GM19238 (cell line): ENCODE data around the gene CUL5.
A peak's percentile ranks its signal among the peaks of the same experiment; 100 is the strongest.
"Not testable (repeated sequence)": the region's sequence is repeated elsewhere in the genome, so short reads cannot be mapped to it uniquely, and the experiment has no call there.

Experiments used
- DNase-seq: peaks from one replicate; pipeline ENCODE4 v3.0.0; 2011; ENCODE audit warnings: low spot score; ENCODE audit not compliant: insufficient read length

The CUL5 gene

DNA sequence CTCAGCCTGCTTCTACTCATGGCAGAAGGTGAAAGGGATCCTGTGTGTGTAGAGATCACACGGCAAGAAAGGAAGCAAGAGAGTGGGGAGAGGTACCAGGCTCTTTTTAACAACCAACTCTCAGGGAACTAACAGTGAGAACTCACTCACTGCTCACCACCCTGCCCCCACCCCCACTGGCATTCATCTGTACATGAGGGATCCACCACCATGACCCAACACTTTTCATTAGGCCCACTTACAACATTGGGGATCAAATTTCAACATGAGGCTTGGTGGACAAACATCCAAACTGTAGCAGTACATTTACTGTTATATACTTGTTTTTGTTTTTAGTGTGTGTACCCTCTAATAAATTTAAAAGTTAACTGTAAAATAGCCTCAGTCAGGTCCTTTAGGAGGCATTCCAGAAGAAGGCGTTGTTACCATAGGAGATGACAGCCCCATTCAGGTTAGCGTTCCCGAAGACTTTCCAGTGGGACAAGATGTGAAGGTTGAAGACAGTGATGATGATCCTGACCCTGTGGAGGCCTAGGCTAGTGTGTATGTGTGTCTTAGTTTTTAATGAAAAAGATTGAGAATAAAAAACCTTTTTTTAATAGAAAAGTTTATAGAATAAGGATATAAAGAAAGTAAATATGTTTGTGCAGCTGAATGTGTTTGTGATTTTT lies 11.3 kb downstream of the CUL5 start:
- DNase-seq: no peak

DNA sequence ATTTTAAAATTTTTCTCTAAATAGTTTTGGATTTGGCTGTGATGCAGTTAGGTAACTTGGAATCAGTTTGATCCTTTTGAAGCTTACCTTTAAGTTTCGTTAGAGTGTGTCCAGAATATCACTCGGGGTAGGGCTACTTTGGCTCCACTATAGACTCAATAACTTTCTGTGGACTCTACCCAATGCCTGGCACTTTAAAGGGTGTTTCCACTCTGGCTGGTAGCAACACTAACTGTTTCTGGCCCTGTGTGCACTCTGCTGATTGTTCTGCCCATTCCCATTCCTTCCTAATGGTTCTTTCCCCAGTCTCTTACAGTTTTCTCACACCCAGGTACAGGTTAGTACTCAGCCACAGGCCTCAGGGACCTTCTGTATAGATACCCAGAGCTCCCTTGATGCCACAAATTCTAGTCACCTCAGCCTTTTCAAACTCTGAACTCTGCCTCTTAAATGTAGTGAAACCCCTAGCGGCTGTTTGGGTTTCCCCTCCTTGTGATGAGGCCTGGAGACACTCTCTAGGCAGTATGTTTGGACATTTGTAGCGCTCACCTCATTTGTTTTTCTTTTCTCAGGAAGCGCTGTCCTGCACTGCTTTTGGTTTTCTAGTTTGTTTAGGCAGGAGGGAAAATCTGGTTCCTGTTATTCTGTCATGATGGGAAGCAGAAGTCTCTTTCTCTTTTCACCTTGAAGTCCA lies 16.8 kb downstream of the CUL5 start:
- DNase-seq: peak; percentile 15

DNA sequence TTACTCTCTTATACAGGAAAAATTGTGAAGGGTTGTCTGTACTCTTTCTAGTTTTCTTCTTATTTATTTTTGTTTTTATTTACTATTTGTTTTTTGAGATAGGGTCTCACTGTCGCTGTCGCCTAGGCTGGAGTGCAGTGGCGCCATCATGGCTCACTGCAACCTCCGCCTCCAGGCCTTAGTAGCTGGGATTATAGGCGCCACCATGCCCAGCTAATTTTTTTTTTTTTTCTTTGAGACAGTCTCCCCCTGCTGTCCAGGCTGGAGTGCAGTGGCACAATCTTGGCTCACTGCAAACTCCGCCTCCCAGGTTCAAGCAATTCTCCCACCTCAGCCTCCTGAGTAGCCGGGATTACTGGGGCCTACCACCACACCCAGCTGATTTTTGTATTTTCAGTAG lies 18.4 kb downstream of the CUL5 start:
- no peak for DNase-seq

DNA sequence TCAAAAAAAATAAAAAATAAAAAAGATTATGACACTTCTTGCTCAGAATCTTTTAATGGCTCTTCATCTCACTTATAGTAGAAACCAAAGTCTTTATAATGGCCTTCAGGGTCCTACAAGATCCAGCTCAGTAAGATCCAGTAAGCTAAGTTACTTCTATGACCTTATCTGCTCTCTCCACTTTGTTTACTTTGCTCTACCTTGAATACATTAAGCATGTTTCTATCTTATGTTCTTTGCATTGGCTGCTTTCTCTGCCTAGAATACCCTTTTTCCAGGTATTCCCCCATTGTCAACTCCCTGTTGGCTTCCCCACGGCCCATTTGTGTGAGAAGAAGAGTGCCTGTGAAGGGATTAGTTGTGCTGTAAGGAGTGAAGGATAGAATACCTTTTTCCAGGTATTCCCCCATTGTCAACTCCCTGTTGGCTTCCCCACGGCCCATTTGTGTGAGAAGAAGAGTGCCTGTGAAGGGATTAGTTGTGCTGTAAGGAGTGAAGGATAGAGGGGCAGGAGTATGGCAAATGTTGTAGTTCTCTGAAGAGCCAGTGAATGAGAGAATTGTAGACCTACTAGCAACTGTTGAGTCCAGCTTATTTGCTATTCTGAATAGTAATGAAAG lies 20.2 kb downstream of the CUL5 start:
- not testable (repeated sequence) for DNase-seq

DNA sequence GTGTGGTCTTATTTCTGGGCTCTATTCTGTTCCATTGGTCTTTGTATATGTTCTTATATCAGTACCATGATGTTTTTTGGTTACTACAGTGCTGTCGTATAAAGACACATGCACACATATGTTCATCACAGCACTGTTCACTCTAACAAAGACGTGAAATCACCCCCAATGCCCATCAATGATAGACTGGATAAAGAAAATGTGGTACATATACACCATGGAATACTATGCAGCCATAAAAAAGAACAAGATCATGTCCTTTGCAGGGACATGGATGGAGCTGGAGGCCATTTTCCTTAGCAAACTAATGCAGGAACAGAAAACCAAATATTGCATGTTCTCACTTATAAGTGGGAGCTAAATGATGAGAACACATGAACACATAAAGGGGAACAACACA lies 22.9 kb downstream of the CUL5 start:
- DNase-seq: not testable (repeated sequence)

DNA sequence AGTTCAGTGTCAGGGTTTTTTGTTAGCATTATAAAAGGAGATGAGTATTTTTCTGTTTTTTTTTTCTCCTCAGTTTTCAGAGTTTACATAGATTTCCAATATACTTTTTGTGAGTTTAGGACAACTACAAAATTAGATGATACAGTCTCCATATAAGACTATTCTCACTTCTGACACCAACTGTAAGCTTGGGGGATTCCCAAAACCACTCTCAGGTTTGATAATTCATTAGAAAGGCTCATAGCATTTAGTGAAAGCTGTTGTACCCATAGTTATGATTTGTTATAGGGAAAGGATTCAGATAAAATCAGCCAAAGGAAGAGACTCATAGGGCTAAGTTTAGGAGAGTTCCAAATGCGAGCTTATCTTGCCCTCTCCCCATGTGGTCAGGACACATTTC lies 24.1 kb downstream of the CUL5 start:
- DNase-seq: no peak

DNA sequence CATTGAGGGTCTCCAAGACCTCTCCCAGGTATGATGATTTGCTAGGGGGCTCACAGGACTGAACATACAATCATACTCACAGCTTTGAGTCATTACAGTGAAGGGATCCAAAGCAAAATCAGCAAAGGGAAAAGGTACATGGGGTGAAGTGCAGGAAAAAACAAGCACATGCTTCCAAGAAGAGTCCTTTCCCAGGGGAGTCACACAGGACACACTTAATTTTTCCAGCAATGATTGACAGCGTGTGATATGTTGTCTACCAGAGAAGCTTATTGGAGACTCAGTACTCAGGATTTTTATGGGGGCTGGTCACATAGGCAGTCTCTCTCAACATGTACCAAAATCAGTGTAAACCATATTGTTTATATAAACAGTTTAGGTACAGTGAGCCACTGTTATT lies 25.3 kb downstream of the CUL5 start:
- no peak for DNase-seq

DNA sequence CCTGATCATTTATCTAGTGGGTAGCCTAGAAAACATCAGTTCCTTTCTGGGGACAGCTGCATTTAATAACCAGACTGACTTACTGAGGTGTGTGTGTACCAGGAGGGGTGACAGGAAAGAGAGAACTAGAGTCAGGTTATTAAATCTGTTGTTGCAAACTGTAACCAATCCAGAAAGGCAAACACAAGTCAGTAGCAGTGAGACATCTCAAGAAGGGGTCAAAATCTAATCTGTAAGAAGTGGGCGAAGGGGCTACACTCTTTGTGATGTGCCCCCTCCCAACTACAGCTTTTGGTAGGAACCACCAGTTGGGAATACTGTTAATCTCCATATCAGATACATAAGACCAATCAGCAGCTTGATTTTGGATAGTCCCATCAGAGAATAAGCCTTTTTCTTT lies 26.3 kb downstream of the CUL5 start:
- DNase-seq: no peak

DNA sequence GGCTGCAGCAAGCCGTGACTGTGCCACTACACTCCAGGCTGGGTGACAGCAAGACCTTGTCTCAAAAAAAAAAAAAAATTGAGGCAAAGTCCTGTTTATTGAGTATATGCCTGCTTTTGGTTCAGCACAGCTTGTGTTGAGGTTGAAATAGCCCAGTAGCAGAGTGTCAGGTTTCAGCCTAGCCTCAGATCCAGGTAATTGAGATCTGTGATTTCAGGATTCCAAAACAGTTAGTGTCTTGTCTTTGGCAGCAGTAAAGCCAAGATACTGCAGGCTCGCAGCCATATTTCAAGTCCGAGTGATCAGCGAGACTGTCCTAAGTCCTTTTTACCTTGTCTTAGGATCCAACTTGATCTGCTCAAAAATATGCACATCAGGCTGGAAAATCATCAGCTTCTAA lies 27.0 kb downstream of the CUL5 start:
- DNase-seq: no peak

DNA sequence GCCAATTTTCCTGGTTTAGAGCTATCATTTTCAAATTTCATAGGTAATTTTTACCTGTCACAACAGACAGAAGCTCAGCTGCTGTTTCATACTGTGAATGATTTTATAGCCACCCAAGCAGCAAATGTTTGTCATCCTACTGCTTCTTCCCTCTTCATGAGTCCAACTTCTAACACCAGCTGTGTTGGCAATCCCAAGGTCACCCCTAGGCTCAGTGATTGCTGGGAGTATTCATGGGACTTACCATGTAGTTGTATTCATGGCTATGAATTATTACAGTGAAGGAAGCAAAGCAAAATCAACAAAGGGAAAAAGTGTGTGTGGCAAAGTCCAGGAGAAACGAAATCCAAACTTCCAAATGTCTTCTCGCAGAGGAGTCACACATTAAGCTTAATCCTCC lies 28.5 kb downstream of the CUL5 start:
- no peak for DNase-seq

DNA sequence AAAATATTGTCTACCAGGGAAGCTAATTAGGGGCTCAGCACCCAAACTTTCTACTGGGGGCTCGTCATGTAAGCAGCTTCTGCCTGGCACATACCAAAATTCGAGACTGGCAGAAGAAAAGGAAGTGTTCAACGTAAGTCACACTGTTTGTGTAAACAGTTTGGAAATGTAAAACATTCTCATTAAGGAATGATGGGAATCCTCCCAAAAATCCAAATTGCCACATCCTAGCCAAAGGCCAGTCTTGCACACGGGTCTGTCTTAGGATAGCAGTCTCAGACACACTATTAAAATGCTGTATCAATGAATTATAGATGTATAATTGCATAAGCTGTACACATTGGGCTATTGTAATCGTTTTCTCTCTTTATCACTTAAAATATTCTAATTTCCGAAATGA lies 28.9 kb downstream of the CUL5 start:
- no peak for DNase-seq

DNA sequence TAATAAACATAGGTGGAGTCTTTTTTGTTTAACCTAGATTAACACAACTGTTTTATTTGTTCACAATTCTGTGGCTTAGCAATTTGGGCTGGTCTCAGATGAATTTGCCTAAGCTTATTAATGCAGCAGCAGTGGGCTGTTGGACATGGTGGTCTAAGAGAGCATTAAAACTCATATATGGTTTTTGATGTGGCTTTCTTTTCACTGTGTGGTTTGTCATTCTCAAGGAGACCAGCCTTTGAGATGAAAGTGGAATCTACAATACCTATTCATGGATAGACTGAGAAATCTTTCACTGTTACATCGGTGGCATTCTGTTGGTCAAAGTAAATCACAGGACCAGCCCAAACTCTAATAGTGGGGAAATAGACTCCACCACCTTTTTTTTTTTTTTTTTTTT lies 39.6 kb downstream of the CUL5 start:
- no peak for DNase-seq

DNA sequence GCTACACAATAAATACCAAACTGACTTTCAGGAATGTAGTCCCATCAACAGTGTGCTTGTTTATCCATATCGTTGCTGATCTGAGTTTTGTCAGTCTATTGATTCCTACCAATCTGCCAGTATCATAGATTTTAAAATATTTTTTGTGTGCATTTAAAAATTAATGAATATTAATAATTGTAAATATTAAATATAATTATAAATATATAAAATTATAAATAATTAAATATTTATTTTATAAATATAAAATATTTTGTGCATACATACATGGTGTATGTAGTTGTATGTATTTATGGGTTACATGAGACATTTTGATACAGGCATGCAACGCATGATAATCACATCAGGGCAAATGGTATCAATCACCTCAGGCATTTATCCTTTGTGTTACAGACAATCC lies 53.6 kb downstream of the CUL5 start:
- no peak for DNase-seq

DNA sequence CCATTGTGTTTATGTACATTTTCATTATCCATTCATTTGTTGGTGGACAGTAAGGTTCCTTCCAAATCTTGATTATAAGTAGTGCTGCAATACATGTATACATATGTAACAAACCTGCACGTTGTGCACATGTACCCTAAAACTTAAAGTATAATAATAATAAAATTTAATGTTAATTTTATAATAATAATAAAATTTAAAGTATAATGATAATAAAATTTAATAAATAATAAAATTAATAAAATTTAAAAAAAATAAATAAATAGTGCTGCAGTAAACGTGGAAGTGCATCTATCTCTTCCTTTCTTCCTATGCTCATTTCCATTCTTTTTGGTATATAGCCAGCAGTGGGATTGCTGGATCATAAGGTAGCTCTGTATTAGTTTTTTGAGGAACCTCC lies 54.7 kb downstream of the CUL5 start:
- no peak for DNase-seq

DNA sequence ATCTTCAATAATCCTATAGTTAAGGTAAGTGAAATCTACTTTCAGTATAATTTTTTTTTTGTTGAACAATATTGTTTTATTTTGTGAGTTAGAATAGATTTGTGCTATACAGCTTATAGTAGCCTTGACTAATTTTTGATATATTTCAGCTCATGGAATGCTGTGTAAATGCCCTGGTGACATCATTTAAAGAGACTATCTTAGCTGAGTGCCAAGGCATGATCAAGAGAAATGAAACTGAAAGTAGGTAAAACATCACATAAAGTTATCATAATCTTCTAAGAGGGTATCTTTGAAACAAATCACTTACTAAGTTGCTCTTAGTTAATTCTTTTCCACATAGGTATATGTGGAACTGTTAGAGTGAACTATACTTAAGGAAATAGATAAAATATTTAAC lies 61.2 kb downstream of the CUL5 start:
- peak; percentile 1 for DNase-seq

DNA sequence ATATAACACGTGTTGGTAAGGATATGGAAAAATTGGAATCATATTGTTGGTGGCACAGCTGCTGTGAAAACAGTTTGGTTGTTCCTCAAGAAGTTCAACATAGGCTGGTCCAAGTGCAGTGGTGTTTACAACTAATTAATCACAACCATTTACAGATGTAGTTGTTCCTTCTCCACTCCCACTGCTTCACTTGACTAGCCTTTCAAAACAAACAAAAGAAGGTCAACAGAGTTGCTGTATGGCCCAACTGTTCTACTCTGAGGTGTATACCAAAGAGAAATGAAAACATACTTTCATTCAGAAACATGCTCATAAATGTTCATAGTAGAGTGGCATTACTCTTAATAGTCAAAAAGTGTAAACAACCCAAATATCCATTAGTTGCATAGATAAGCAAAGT lies 76.1 kb downstream of the CUL5 start:
- no peak for DNase-seq

DNA sequence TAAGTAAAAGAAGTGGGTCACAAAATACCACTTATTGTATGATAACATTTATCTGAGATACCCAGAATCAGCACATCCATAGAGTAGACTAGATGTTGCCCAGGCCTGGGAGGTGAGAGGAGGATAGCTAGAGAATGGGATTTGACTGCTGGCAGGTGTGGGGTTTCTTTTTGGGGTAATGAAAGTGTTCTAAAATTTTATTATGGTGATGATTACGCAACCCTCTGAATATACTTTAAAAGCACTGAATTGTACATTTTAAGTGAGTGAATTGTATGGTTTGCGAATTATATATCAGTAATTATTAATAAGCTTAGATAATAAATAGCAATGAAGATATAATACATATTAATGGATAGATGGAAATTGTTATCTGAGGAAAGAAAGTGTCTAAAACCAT lies 77.0 kb downstream of the CUL5 start:
- no peak for DNase-seq

DNA sequence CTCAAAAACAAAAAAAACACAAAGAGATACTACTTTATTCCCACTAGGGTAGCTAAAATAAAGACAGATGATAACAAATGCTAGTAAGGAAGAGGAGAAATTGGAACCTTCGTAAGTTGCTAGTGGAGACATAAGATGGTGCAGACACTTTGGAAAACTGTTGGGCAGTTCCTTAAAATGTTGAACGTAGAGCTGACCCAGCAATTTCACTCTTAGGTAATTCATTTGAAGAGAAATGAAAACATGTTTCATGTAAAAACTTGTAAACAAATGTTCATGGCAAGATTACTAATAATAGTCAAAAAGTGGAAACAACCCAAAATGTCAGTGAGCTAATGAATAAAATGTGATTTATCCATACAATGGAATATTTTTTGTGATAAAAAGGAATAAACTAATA lies 83.4 kb downstream of the CUL5 start:
- no peak for DNase-seq

DNA sequence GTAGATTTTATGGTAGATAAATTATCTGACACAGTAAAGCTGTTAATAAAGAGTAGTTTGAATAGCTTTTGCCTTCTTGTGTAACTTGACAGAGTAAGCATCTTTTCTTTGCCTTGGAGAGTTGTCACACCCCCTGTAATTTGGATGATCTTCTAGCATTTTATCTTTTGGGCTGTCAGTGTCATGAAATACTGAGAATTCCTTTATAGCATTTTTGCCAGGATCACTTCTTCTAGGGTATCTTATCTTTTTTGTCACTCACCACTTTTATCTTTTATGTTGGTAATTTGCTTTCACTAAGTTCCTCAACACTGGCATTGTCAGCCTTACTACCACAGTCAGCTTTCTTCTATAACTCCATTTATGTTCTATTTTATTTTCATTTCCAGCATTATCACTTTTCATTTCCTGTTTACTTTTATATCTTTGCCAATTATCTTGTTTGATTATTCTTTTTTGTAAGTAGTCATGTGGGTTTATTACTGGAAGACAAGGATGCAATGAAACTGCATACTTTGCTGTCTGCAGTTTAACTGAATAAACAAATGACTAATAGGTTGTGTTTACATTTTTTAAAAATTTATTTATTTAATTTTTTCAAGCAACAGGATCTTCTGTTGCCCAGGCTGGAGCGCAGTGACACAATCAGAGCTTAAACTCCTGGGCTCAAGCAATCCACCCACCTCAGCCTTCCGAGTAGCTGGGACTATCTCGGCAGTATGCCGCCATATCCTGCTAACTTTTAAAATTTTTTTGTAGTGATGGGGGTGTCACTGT lies 84.6 kb downstream of the CUL5 start:
- DNase-seq: no peak

DNA sequence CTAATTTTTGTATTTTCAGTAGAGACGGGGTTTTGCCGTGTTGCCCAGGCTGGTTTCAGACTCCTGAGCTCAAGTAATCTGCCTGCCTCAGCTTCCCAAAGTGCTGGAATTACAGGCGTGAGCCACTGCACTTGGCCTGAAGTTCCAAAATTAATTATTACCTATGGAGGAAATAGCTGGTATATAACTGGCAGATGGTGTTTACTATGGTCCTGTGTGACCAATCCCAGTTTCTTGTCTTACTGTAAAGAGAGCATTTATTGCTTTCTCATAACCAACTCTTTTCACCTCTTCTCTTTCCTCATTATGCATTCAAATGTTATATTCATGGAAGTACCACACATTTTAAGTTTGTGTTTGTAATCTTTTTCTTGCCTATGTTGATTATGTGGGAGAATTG lies 88.5 kb downstream of the CUL5 start:
- DNase-seq: no peak

DNA sequence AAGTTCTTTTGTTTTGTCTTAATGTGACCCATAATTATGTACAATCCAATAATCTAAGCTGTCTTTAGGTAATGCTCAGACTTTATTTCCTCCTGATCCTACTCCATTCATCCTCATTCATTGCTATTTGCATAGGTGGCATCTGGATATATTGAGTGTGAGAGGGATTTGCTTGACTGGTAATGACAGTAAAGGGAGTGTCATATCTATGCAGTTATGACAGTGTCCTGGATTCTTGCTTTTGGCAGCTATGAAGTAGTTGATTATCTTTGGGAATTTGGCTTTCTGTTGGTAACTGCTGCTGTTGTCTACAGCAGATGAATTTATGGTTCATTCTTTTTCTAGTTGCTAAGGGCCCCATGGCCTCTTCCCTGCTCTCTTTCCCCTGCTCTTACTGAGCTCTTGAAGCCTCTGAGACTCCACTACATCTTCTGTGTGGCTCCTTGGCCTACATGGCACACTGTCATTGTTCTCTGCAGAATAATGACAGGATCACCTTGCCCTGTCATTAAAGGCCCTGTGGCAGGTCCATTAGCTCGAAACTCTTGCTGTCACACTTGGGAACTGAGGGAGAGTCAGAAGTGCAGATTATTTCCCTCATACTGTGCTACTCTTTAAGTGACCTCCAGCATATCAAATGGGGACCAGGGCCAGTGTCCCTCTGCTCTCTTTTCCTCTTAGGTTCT lies 92.5 kb downstream of the CUL5 start:
- DNase-seq: no peak

DNA sequence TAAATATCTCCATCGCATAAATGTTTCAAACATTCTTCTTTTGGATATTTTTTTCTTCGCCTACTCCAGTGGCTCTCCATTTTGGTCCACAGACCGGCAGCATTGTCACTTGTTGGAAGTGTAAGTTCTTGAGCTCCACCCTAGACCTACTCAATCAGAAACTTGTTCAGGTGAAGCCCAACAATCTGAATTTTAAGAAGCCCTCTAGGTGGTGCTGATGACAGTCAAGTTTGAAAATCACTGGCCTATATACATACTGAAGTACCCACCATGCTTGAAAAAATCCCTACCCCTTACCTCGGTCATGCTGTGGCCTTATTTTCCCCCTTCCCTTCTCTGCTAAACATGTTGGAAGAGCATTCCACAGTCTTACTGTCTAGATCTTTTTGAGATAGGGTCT lies 102.4 kb downstream of the CUL5 start:
- no peak for DNase-seq
